GM12878 (cell line): ENCODE data around the gene EYS. TPM values are rescaled to one million over a fixed set of nuclear protein-coding genes. Genes with fewer than 3 reads are reported as not detected.

Experiments
- ATAC-seq: fragments of 200-7000 bp; cut with Tn5 transposase; 3 replicates; pipeline ENCODE4 v1.9.1; 2020; ENCODE audit warnings: mild to moderate bottlenecking, moderate library complexity
- BruUV-seq: library from RNA; stranded (reverse); fragments of 400-500 nt; replicated peaks from 2 replicates; lab custom pipeline; 2021; lab: Mats Ljungman, UMichigan
- CTCF ChIA-PET: fragments of 300-600 bp; sonication (Branson Sonifier 250); formaldehyde crosslinking; extraction: SDS; loops from one replicate; lab custom pipeline; 2021; ENCODE audit warnings: inconsistent platforms; lab: Yijun Ruan, JAX
- POLR2A ChIA-PET: fragments of 350-600 bp; formaldehyde crosslinking; extraction: SDS; loops from one replicate; lab custom pipeline; 2021; ENCODE audit warnings: inconsistent platforms; lab: Charles Lee
- RAD21 ChIA-PET: fragments of 300-600 bp; sonication (Branson Sonifier 250); formaldehyde crosslinking; loops from one replicate; lab custom pipeline; 2023; ENCODE audit warnings: antibody characterized with exemption; ENCODE audit not compliant: unreplicated experiment; lab: Charles Lee
- SMC1A ChIA-PET: fragments of 300-600 bp; sonication (Branson Sonifier 250); formaldehyde crosslinking; loops from one replicate; lab custom pipeline; 2023; ENCODE audit not compliant: unreplicated experiment, uncharacterized antibody; lab: Charles Lee
- DNase-seq: peaks from one replicate; pipeline ENCODE4 v3.0.0-alpha.2; 2011; ENCODE audit warnings: low read depth, low spot score
- FAIRE-seq: peaks from 3 replicates; lab custom pipeline; 2011; peaks lifted over from hg19 to GRCh38; lab: Jason Lieb, UNC
- H2AFZ ChIP-seq: 2 replicates; pipeline ENCODE4 v1.6.0; 2011; ENCODE audit warnings: low read depth, low read length, control low read depth; ENCODE audit not compliant: control insufficient read depth
- H3K27ac ChIP-seq: 2 replicates; pipeline ENCODE4 v1.5.1; 2011; ENCODE audit warnings: control low read depth; ENCODE audit not compliant: control insufficient read depth, insufficient read depth
- H3K27me3 ChIP-seq, 2 experiments: replicated peaks in 1 of 2; 2 replicates each; pipeline versions ENCODE4 v1.6.0 to v1.6.1; 2011; ENCODE audit warnings: low read length in 1 of 2; ENCODE audit not compliant: control insufficient read depth in 2 of 2, insufficient read depth in 2 of 2
- H3K36me3 ChIP-seq, 2 experiments: 2 replicates each; pipeline ENCODE4 v1.5.1; 2011; ENCODE audit warnings: low read length in 1 of 2; ENCODE audit not compliant: control insufficient read depth in 2 of 2, insufficient read depth in 2 of 2
- H3K4me1 ChIP-seq: 2 replicates; pipeline ENCODE4 v1.6.1; 2011; ENCODE audit warnings: mild to moderate bottlenecking, low read length, moderate library complexity, mixed read lengths; ENCODE audit not compliant: control insufficient read depth, insufficient read depth
- H3K4me2 ChIP-seq: 2 replicates; pipeline ENCODE4 v1.6.0; 2011; ENCODE audit warnings: control low read depth; ENCODE audit not compliant: control insufficient read depth, insufficient read depth
- H3K4me3 ChIP-seq: fragments of 200-600 bp; sonication (generic); 2 replicates; pipeline ENCODE4 v1.5.1; 2016
- H3K79me2 ChIP-seq: 2 replicates; pipeline ENCODE4 v1.6.0; 2011; ENCODE audit warnings: low read length; ENCODE audit not compliant: control insufficient read depth, insufficient read depth
- H3K9ac ChIP-seq: 2 replicates; pipeline ENCODE4 v1.8.0; 2011; ENCODE audit warnings: low read length, control low read depth, mixed read lengths; ENCODE audit not compliant: control insufficient read depth, insufficient read depth
- H3K9me3 ChIP-seq: replicated peaks from 3 replicates; pipeline ENCODE4 v1.5.1; 2011; ENCODE audit warnings: mild to moderate bottlenecking, low read length; ENCODE audit not compliant: control insufficient read depth, insufficient read depth
- H4K20me1 ChIP-seq: 2 replicates; pipeline ENCODE4 v1.6.0; 2011; ENCODE audit not compliant: control insufficient read depth, insufficient read depth
- DPF2 ChIP-seq: fragments of 450-650 bp; IDR thresholded peaks from 2 replicates; pipeline ENCODE4 v1.6.1; 2017; ENCODE audit warnings: mild to moderate bottlenecking
- FOXM1 ChIP-seq: IDR thresholded peaks from 2 replicates; pipeline ENCODE4 v1.6.1; 2012; ENCODE audit warnings: low read depth, mild to moderate bottlenecking, inconsistent platforms, low read length, moderate library complexity
- RBBP5 ChIP-seq: fragments of 200-600 bp; sonication (generic); conservative IDR thresholded peaks from 2 replicates; pipeline ENCODE4 v1.6.1; 2016
- SRF ChIP-seq, 2 experiments: IDR thresholded peaks; 2 replicates each; pipeline ENCODE4 v1.6.1; 2011; ENCODE audit warnings: low read depth in 2 of 2, low read length in 2 of 2, mild to moderate bottlenecking in 1 of 2, moderate library complexity in 1 of 2
- ZNF207 ChIP-seq: fragments of 450-650 bp; IDR thresholded peaks from 2 replicates; pipeline ENCODE4 v1.6.1; 2014; ENCODE audit warnings: antibody characterized with exemption, mild to moderate bottlenecking, borderline replicate concordance
- ZNF24 ChIP-seq: fragments of 450-650 bp; IDR thresholded peaks from 2 replicates; pipeline ENCODE4 v1.6.1; 2017; ENCODE audit warnings: antibody characterized with exemption, mild to moderate bottlenecking
- WGBS: methylation state at CpG from one replicate; pipeline ENCODE4 v1.1.6; 2016; ENCODE audit warnings: low lambda C conversion rate; ENCODE audit not compliant: insufficient replicate concordance, insufficient coverage; ENCODE audit errors: missing lambda C conversion rate; 5-methylcytosine and 5-hydroxymethylcytosine counted together
- in situ Hi-C: fragments of 300-500 bp; cut with MboI; formaldehyde crosslinking; loops from 9 replicates; pipeline ENCODE4 v1.14.3; 2018; ENCODE audit warnings: mixed read lengths
- intact Hi-C: fragments of 100-400 bp; cut with micrococcal nuclease; formaldehyde crosslinking; loops from one replicate; pipeline ENCODE4 v1.14.2; 2022; ENCODE audit not compliant: unreplicated experiment
- polyA plus RNA-seq, 11 experiments: library from polyadenylated mRNA; depleted of rRNA in 4 of 11; unstranded in 6 of 11; stranded (reverse) in 5 of 11; fragments of >200 nt; fragmentation: Nextera tagmentation in 4 of 11; fragmentation: Illumina TruSeq in 1 of 11; extraction: Ambion mirVana in 4 of 11; extraction: Trizol in 1 of 11; gene quantifications; 1 replicate in 1 of 11; 2 replicates in 10 of 11; pipeline versions ENCODE4 v1.2.1 to v1.2.3, GENCODE V29; 2011 to 2016; ENCODE audit warnings: inconsistent platforms in 2 of 11, missing spikeins in 2 of 11, low read depth in 1 of 11
- total RNA-seq, 4 experiments: library from RNA; depleted of rRNA in 3 of 4; stranded (reverse); fragments of >200 nt in 3 of 4; fragmentation: Illumina TruSeq in 1 of 4; extraction: Trizol in 1 of 4; gene quantifications; 2 replicates each; pipeline versions ENCODE4 v1.2.1 to v1.2.3, GENCODE V29; 2013 to 2021
- TF ChIP-seq, protein P1 (sequence below): fragments of 450-650 bp; IDR thresholded peaks from 2 replicates; pipeline ENCODE4 v1.6.1; 2017; ENCODE audit warnings: mild to moderate bottlenecking, moderate library complexity

Gene EYS
- total and polyA plus RNA-seq, 10 of the 15 experiments (the other 5 are each of a cell fraction or from before 2014, with no cell fraction given) = under 0.01 to 0.14 (median 0.02) TPM; not detected in 1

DNA sequence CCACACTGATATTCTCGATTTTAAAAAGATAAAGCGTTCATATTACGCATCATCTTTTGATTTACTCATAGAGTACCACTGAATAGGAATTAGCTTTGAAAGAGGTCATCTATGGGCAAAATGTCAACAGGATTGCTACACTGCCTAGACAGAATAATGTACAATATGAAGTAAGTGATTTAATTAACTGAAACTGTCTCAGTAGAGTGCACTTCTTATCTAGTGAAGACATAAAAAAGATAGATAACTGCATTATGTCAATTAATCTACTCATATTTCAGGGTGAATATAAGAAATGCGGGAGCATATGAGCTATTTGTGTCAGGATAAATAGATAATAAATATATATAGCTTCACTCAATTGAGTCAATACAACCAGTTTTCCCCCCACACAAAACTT is 723.9 kb downstream of the EYS start (continued):
- TF ChIP-seq, protein P1, sequence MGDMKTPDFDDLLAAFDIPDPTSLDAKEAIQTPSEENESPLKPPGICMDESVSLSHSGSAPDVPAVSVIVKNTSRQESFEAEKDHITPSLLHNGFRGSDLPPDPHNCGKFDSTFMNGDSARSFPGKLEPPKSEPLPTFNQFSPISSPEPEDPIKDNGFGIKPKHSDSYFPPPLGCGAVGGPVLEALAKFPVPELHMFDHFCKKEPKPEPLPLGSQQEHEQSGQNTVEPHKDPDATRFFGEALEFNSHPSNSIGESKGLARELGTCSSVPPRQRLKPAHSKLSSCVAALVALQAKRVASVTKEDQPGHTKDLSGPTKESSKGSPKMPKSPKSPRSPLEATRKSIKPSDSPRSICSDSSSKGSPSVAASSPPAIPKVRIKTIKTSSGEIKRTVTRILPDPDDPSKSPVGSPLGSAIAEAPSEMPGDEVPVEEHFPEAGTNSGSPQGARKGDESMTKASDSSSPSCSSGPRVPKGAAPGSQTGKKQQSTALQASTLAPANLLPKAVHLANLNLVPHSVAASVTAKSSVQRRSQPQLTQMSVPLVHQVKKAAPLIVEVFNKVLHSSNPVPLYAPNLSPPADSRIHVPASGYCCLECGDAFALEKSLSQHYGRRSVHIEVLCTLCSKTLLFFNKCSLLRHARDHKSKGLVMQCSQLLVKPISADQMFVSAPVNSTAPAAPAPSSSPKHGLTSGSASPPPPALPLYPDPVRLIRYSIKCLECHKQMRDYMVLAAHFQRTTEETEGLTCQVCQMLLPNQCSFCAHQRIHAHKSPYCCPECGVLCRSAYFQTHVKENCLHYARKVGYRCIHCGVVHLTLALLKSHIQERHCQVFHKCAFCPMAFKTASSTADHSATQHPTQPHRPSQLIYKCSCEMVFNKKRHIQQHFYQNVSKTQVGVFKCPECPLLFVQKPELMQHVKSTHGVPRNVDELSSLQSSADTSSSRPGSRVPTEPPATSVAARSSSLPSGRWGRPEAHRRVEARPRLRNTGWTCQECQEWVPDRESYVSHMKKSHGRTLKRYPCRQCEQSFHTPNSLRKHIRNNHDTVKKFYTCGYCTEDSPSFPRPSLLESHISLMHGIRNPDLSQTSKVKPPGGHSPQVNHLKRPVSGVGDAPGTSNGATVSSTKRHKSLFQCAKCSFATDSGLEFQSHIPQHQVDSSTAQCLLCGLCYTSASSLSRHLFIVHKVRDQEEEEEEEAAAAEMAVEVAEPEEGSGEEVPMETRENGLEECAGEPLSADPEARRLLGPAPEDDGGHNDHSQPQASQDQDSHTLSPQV = no peak
- TF ChIP-seq SRF (IDR thresholded peaks at IDR 0.05; ENCODE audit: low read depth in 2 of 2, low read length in 2 of 2) (no peak), FOXM1 (no peak), ZNF207 (no peak), ZNF24 (no peak), RBBP5 (no peak)

DNA sequence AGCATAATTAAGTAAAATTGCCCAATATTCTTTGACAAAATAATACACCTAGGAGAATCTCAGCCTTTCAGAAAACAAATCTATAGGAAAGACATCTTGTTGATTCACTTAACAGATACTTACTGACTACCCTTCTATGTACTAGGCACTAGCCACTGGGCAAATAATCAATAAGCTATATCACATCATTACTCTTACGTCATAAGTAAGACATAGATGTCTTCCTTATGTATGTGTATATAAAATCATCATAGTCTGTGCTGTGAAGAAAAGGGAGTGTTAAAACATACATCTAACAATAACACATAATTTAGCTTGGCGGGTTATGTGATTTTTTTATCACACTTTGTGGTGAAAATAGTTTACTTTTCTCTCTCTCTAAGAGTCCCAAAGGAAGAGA is 733.9 kb downstream of the EYS start:
- Histone ChIP-seq H4K20me1 (no peaks in the 10 kb centered on the region), H3K4me1 (no peaks in the 10 kb centered on the region), H3K9ac (no peak overlapping the region), H3K27ac (no peak overlapping the region), H3K9me3 (no peaks in the 10 kb centered on the region), H3K4me2 (no peak overlapping the region), H3K27me3 (no peaks in the 10 kb centered on the region), H3K4me3 (no peak overlapping the region), H3K36me3 (no peaks in the 10 kb centered on the region), H2AFZ (no peak overlapping the region), H3K79me2 (no peaks in the 10 kb centered on the region)
- in situ Hi-C loops (no loop called here), intact Hi-C loops (no loop called here)
- ATAC-seq (no peak), DNase-seq (no peak), FAIRE-seq (no peak)
- ChIA-PET CTCF (no interaction called here), POLR2A (no interaction called here), SMC1A (no interaction called here), RAD21 (no interaction called here)
- BruUV-seq = no TSS peak
- no peak for TF ChIP-seq DPF2
- WGBS = 23% methylated on average over 2 of the region's 2 CpGs
